HEK293T (cell line): ENCODE results near the gene CYP24A1.

Source experiments
- FOXM1 ChIP-seq: fragments of 450-650 bp; IDR thresholded peaks from 2 replicates; pipeline ENCODE4 v1.6.1; 2017; ENCODE audit warnings: mild to moderate bottlenecking, borderline replicate concordance
- HDGF ChIP-seq: fragments of 450-650 bp; IDR thresholded peaks from 2 replicates; pipeline ENCODE4 v1.6.1; 2017; ENCODE audit warnings: antibody characterized with exemption, borderline replicate concordance
- LEF1 ChIP-seq: fragments of 450-650 bp; IDR thresholded peaks from 2 replicates; pipeline ENCODE4 v1.6.1; 2017; ENCODE audit warnings: mild to moderate bottlenecking, borderline replicate concordance
- TARDBP ChIP-seq: fragments of 450-650 bp; IDR thresholded peaks from 2 replicates; pipeline ENCODE4 v1.6.1; 2016
- ZNF384 ChIP-seq: fragments of 450-650 bp; IDR thresholded peaks from 2 replicates; pipeline ENCODE4 v1.6.1; 2016

GRCh38 chr20:54197621-54198604 is 24.1 kb upstream of the CYP24A1 start:
- no peak for TF ChIP-seq FOXM1
- TF ChIP-seq ZNF384, result no peak
- no peak for TF ChIP-seq HDGF
- TF ChIP-seq TARDBP, result no peak
- no peak for TF ChIP-seq LEF1
